ENCODE results near the gene PLEKHG2. TPM values are rescaled to one million over a fixed set of nuclear protein-coding genes. Genes with fewer than 3 reads are reported as not detected.

The PLEKHG2 gene
- total and polyA plus RNA-seq, 9 of the 15 experiments (the other 6 are each of a cell fraction or from before 2014, with no cell fraction given) = 0.98 to 45.7 (median 9.8) TPM

DNA sequence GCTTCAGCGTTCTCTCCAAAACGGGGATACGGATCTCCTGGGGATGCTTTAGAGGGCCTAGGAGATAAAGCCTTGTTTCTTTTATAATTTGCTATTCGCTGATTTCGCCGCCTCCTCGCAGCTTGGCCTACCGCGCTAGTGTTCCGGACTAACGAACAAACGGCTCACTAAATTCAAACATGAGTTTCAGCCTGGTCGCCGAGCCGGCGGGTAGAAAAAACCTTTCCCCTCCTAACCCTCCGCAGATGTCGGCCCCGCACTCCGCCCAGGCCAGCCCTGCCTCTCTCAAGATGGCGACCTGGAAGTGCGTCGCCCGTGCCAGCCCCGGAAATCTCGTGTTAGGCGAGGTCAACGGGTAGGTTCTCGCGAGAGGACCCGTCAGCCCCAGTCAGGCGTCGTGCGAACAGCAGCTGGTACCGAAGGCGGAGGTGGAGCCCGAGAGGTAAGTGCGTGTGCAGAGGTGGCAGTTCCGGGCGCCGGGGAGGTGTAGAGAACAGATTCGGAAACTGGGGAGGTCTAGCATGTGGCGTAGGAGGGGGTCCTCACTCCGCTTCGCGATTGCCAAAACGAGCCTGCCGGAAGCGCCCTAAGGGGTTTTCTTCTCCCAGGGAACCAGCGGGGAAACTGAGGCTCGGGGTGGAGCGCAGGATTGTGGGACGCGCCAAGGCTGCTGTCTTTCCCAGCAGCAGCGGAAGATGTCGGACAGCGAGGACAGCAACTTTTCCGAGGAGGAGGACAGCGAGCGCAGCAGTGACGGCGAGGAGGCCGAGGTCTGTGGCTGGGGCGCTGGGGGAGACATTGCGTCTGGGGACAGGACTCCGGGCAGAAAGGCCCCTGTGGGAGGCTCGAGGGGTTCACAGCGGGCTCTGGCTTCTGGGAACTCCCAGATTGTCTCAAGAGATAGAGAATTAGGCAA, 33.0 kb downstream of the PLEKHG2 start, which contains the start of gene SUPT5H (continued):
- TF ChIP-seq L3MBTL2 (IDR thresholded peaks at IDR 0.05) (peak; percentile 95), PHTF2 (CRISPR knock-in tag; IDR thresholded peaks at IDR 0.05) (no peak), TRIM24 (IDR thresholded peaks at IDR 0.05) (no peak), PCBP1 (IDR thresholded peaks at IDR 0.05; ENCODE audit: low read depth, low read length, poor library complexity, severe bottlenecking) (no peak), ZC3H4 (CRISPR knock-in tag; IDR thresholded peaks at IDR 0.05; ENCODE audit: borderline replicate concordance) (no peak), TOE1 (IDR thresholded peaks at IDR 0.05; ENCODE audit: borderline replicate concordance) (peak; percentile 43; the same call in 1 of the 2 replicates), TOE1 (CRISPR knock-in tag; IDR thresholded peaks at IDR 0.05; ENCODE audit: borderline replicate concordance, low read depth) (no peak), HNRNPLL (IDR thresholded peaks at IDR 0.05; ENCODE audit: low read depth, low read length, poor library complexity, severe bottlenecking) (peak; percentile 88), SIN3B (IDR thresholded peaks at IDR 0.05; ENCODE audit: low read depth) (0 out of 2 replicates have a peak, but pooled peaks have one; percentile 21), RFX7 (CRISPR knock-in tag; IDR thresholded peaks at IDR 0.05) (no peak), GATAD2B (IDR thresholded peaks at IDR 0.05; ENCODE audit: borderline replicate concordance) (no peak), POLR2A (conservative IDR thresholded peaks at IDR 0.05) (peak; percentile 88), KDM2B (CRISPR knock-in tag; IDR thresholded peaks at IDR 0.05) (no peak), JUN (IDR thresholded peaks at IDR 0.05; ENCODE audit: borderline replicate concordance, low read depth, low read length) (0 out of 2 replicates have a peak, but pooled peaks have one; percentile 18), JUN (CRISPR knock-in tag; IDR thresholded peaks at IDR 0.05; ENCODE audit: borderline replicate concordance) (no peak), ERF (CRISPR knock-in tag; IDR thresholded peaks at IDR 0.05) (no peak), PURB (CRISPR knock-in tag; IDR thresholded peaks at IDR 0.05; ENCODE audit: low read depth) (no peak), ATF7 (IDR thresholded peaks at IDR 0.05) (peak; percentile 75; the same call in 1 of the 2 replicates)
- TF ChIP-seq, protein P1, sequence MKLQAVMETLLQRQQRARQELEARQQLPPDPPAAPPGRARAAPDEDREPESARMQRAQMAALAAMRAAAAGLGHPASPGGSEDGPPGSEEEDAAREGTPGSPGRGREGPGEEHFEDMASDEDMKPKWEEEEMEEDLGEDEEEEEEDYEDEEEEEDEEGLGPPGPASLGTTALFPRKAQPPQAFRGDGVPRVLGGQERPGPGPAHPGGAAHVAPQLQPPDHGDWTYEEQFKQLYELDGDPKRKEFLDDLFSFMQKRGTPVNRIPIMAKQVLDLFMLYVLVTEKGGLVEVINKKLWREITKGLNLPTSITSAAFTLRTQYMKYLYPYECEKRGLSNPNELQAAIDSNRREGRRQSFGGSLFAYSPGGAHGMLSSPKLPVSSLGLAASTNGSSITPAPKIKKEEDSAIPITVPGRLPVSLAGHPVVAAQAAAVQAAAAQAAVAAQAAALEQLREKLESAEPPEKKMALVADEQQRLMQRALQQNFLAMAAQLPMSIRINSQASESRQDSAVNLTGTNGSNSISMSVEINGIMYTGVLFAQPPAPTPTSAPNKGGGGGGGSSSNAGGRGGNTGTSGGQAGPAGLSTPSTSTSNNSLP (IDR thresholded peaks at IDR 0.05; ENCODE audit: borderline replicate concordance, low read depth, low read length) = no peak
- TF ChIP-seq, protein P2, sequence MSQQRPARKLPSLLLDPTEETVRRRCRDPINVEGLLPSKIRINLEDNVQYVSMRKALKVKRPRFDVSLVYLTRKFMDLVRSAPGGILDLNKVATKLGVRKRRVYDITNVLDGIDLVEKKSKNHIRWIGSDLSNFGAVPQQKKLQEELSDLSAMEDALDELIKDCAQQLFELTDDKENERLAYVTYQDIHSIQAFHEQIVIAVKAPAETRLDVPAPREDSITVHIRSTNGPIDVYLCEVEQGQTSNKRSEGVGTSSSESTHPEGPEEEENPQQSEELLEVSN (IDR thresholded peaks at IDR 0.05; ENCODE audit: borderline replicate concordance in 1 of 2, extremely low read depth in 1 of 2, insufficient read depth in 1 of 2, insufficient read length in 1 of 2, low read depth in 1 of 2, low read length in 1 of 2, poor library complexity in 1 of 2, severe bottlenecking in 1 of 2) = peak; percentile 75 to 84
- TF ChIP-seq, protein P3, sequence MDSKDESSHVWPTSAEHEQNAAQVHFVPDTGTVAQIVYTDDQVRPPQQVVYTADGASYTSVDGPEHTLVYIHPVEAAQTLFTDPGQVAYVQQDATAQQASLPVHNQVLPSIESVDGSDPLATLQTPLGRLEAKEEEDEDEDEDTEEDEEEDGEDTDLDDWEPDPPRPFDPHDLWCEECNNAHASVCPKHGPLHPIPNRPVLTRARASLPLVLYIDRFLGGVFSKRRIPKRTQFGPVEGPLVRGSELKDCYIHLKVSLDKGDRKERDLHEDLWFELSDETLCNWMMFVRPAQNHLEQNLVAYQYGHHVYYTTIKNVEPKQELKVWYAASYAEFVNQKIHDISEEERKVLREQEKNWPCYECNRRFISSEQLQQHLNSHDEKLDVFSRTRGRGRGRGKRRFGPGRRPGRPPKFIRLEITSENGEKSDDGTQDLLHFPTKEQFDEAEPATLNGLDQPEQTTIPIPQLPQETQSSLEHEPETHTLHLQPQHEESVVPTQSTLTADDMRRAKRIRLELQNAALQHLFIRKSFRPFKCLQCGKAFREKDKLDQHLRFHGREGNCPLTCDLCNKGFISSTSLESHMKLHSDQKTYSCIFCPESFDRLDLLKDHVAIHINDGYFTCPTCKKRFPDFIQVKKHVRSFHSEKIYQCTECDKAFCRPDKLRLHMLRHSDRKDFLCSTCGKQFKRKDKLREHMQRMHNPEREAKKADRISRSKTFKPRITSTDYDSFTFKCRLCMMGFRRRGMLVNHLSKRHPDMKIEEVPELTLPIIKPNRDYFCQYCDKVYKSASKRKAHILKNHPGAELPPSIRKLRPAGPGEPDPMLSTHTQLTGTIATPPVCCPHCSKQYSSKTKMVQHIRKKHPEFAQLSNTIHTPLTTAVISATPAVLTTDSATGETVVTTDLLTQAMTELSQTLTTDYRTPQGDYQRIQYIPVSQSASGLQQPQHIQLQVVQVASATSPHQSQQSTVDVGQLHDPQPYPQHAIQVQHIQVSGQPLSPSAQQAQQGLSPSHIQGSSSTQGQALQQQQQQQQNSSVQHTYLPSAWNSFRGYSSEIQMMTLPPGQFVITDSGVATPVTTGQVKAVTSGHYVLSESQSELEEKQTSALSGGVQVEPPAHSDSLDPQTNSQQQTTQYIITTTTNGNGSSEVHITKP (IDR thresholded peaks at IDR 0.05; ENCODE audit: partially characterized antibody) = peak; percentile 13
